ENCODE results near the gene NPR2. TPM values are rescaled to one million over a fixed set of nuclear protein-coding genes. Genes with fewer than 3 reads are reported as not detected.

Gene NPR2
- total and polyA plus RNA-seq, 2 of the 13 experiments (the other 11 are each of a cell fraction or from before 2014, with no cell fraction given) = 7.4 to 9.4 TPM

DNA sequence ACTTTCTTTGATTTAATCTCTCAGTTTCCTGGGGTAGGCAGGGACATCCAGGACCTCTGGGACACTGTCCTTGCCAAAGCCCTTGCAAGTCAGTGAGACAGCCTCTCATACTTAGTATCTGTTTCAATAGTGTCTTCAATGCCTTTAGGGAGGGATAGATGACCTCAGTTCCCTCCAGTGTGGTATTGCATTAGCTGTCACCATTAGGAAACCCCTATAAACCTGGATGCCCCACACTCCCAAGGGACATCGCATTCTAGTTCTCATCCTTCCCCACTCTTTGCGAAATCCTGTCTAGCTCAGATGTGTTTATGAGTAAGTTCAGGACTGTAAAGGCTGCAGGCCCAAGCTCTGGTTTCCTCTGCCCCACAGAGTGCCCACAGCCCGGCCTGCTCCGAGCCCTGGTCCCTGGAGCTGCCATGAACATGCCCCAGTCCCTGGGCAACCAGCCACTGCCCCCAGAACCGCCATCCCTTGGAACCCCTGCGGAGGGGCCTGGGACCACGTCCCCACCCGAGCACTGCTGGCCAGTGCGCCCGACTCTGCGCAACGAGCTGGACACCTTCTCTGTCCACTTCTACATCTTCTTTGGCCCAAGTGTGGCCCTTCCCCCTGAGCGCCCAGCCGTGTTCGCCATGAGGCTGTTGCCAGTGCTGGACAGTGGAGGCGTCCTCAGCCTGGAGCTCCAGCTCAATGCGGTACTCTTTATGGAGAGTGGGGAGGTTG, 50.8 kb downstream of the NPR2 start:
- ATAC-seq (no peak), DNase-seq (ENCODE audit: low spot score) (no peak), FAIRE-seq (no peak)
- in situ Hi-C loops (cut with HindIII; ENCODE audit: extremely low pct_ligation_motif_present, low pct_unique_long_range_greater_than_20kb) (no loop called here), intact Hi-C loops (cut with micrococcal nuclease; ENCODE audit: unreplicated experiment) (no loop called here)
- no peak overlapping the region for H3K4me2 ChIP-seq (ENCODE audit: low read depth, low read length)
- BruUV-seq (replicated peaks) = no TSS peak
- H2AFZ ChIP-seq (ENCODE audit: low read length) = no peak overlapping the region
- ChIA-PET POLR2A (no interaction called here), CTCF (ENCODE audit: low intra/inter-chr PET ratio, low total read pairs) (no interaction called here)
- peaks cover 6% of the 10 kb centered on the region; the same call in 1 of the 2 replicates for H3K4me1 ChIP-seq (ENCODE audit: insufficient read depth, low read length)
- no peaks in the 10 kb centered on the region for H3K36me3 ChIP-seq (replicated peaks in 1 of 2; ENCODE audit: control insufficient read depth in 1 of 2, insufficient read depth in 2 of 2, low read length in 2 of 2)
- TF ChIP-seq PATZ1 (CRISPR knock-in tag; IDR thresholded peaks at IDR 0.05) (no peak), ZNF367 (CRISPR knock-in tag; IDR thresholded peaks at IDR 0.05; ENCODE audit: borderline replicate concordance) (no peak), AGO1 (IDR thresholded peaks at IDR 0.05; ENCODE audit: low read depth, low read length, poor library complexity, severe bottlenecking) (no peak), ZNF761 (CRISPR knock-in tag; conservative IDR thresholded peaks at IDR 0.05) (no peak), EHMT2 (IDR thresholded peaks at IDR 0.05; ENCODE audit: borderline replicate concordance, low read depth, low read length) (no peak), ZFP36 (IDR thresholded peaks at IDR 0.05; ENCODE audit: borderline replicate concordance, low read depth, low read length, partially characterized antibody) (no peak), ZNF816 (CRISPR knock-in tag; IDR thresholded peaks at IDR 0.05; ENCODE audit: borderline replicate concordance) (no peak), POLR2A (IDR thresholded peaks at IDR 0.05; ENCODE audit: insufficient read depth in 1 of 2, low read depth in 2 of 2, low read length in 2 of 2) (no peak), SMARCE1 (IDR thresholded peaks at IDR 0.05; ENCODE audit: borderline replicate concordance) (no peak), HDAC2 (CRISPR knock-in tag; IDR thresholded peaks at IDR 0.05) (no peak)
- TF ChIP-seq, protein P1, sequence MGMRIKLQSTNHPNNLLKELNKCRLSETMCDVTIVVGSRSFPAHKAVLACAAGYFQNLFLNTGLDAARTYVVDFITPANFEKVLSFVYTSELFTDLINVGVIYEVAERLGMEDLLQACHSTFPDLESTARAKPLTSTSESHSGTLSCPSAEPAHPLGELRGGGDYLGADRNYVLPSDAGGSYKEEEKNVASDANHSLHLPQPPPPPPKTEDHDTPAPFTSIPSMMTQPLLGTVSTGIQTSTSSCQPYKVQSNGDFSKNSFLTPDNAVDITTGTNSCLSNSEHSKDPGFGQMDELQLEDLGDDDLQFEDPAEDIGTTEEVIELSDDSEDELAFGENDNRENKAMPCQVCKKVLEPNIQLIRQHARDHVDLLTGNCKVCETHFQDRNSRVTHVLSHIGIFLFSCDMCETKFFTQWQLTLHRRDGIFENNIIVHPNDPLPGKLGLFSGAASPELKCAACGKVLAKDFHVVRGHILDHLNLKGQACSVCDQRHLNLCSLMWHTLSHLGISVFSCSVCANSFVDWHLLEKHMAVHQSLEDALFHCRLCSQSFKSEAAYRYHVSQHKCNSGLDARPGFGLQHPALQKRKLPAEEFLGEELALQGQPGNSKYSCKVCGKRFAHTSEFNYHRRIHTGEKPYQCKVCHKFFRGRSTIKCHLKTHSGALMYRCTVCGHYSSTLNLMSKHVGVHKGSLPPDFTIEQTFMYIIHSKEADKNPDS (CRISPR knock-in tag; IDR thresholded peaks at IDR 0.05) = no peak
- TF ChIP-seq, protein P2, sequence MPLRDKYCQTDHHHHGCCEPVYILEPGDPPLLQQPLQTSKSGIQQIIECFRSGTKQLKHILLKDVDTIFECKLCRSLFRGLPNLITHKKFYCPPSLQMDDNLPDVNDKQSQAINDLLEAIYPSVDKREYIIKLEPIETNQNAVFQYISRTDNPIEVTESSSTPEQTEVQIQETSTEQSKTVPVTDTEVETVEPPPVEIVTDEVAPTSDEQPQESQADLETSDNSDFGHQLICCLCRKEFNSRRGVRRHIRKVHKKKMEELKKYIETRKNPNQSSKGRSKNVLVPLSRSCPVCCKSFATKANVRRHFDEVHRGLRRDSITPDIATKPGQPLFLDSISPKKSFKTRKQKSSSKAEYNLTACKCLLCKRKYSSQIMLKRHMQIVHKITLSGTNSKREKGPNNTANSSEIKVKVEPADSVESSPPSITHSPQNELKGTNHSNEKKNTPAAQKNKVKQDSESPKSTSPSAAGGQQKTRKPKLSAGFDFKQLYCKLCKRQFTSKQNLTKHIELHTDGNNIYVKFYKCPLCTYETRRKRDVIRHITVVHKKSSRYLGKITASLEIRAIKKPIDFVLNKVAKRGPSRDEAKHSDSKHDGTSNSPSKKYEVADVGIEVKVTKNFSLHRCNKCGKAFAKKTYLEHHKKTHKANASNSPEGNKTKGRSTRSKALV (CRISPR knock-in tag; IDR thresholded peaks at IDR 0.05) = no peak
- no peaks in the 10 kb centered on the region for H4K20me1 ChIP-seq (ENCODE audit: insufficient read depth, low read length)
- H3K9me3 ChIP-seq (ENCODE audit: low read length) = no peaks in the 10 kb centered on the region
- no peak overlapping the region for H3K4me3 ChIP-seq (replicated peaks in 1 of 3; ENCODE audit: insufficient read depth in 1 of 3, low read depth in 2 of 3, low read length in 3 of 3)
- 90% methylated on average over 13 of the region's 17 CpGs for WGBS (ENCODE audit: low lambda C conversion rate)
- no peaks in the 10 kb centered on the region; a peak in 1 of 5 replicates for H3K27me3 ChIP-seq (ENCODE audit: control insufficient read depth in 1 of 2, insufficient read depth in 2 of 2, low read length in 2 of 2)
- H3K27ac ChIP-seq (ENCODE audit: extremely low read length, insufficient read depth, low read length) = no peak overlapping the region
- no peaks in the 10 kb centered on the region for H3K79me2 ChIP-seq (ENCODE audit: insufficient read depth, low read length)
- H3K9ac ChIP-seq (ENCODE audit: insufficient read depth, low read depth, low read length) = no peak overlapping the region
